ENCODE measurements around the gene CEP152.

Gene CEP152

GRCh38 chr15:48777645-48778330 is 33.1 kb downstream of the CEP152 start:
- no peak overlapping the region for H3K4me3 ChIP-seq (ENCODE audit: low read depth, low read length)
- no peak for DNase-seq (ENCODE audit: low read depth)
- no peak for TF ChIP-seq CTCF (IDR thresholded peaks at IDR 0.05; ENCODE audit: low read depth, low read length, missing control alignments)

- TF ChIP-seq CTCF (IDR thresholded peaks at IDR 0.05; ENCODE audit: low read depth, low read length, missing control alignments), result no peak
- no peak for DNase-seq (ENCODE audit: low read depth)
- H3K4me3 ChIP-seq (ENCODE audit: low read depth, low read length), result no peak overlapping the region
Observed at GRCh38 chr15:48775546-48775945, 35.3 kb downstream of the CEP152 start.

GRCh38 chr15:48774484-48774883 is 36.4 kb downstream of the CEP152 start:
- no peak overlapping the region for H3K4me3 ChIP-seq (ENCODE audit: low read depth, low read length)
- no peak for DNase-seq (ENCODE audit: low read depth)
- no peak for TF ChIP-seq CTCF (IDR thresholded peaks at IDR 0.05; ENCODE audit: low read depth, low read length, missing control alignments)

GRCh38 chr15:48766196-48766595 is 44.7 kb downstream of the CEP152 start:
- DNase-seq (ENCODE audit: low read depth), result no peak
- no peak for TF ChIP-seq CTCF (IDR thresholded peaks at IDR 0.05; ENCODE audit: low read depth, low read length, missing control alignments)
- no peak overlapping the region for H3K4me3 ChIP-seq (ENCODE audit: low read depth, low read length)

GRCh38 chr15:48765022-48765421 is 45.8 kb downstream of the CEP152 start:
- DNase-seq (ENCODE audit: low read depth), result no peak
- no peak overlapping the region for H3K4me3 ChIP-seq (ENCODE audit: low read depth, low read length)
- no peak for TF ChIP-seq CTCF (IDR thresholded peaks at IDR 0.05; ENCODE audit: low read depth, low read length, missing control alignments)

- TF ChIP-seq CTCF (IDR thresholded peaks at IDR 0.05; ENCODE audit: low read depth, low read length, missing control alignments), result no peak
- no peak overlapping the region for H3K4me3 ChIP-seq (ENCODE audit: low read depth, low read length)
- DNase-seq (ENCODE audit: low read depth), result no peak
Observed at GRCh38 chr15:48761393-48762158, 49.3 kb downstream of the CEP152 start.

Measured in GM12864 (cell line).